Suppressor macrophage treated with lipopolysaccharide for 4 hours (primary cell): ENCODE measurements around the gene AGO3.
A peak's percentile ranks its signal among the peaks of the same experiment; 100 is the strongest.
"Not testable (repeated sequence)": the region's sequence is repeated elsewhere in the genome, so short reads cannot be mapped to it uniquely, and the experiment has no call there.

Experiments used
- DNase-seq: peaks from one replicate; pipeline ENCODE4 v3.0.0-alpha.2; 2020

The AGO3 gene

GRCh38 chr1:36014722-36015220 lies 83.9 kb downstream of the AGO3 start:
- no peak for DNase-seq

- DNase-seq = no peak
These were observed 85.8 kb downstream of the AGO3 start for GRCh38 chr1:36016686-36017085.

- peak; percentile 14 for DNase-seq
These were observed 92.3 kb downstream of the AGO3 start for GRCh38 chr1:36023098-36023769.

GRCh38 chr1:36024024-36024423 lies 93.1 kb downstream of the AGO3 start:
- DNase-seq = not testable (repeated sequence)

GRCh38 chr1:36024847-36025246 lies 93.9 kb downstream of the AGO3 start:
- DNase-seq = no peak

- DNase-seq = no peak
These were observed 96.9 kb downstream of the AGO3 start for GRCh38 chr1:36027766-36028165.

GRCh38 chr1:36031441-36031840 lies 100.5 kb downstream of the AGO3 start:
- DNase-seq = no peak

- peak; percentile 78 for DNase-seq
These were observed 103.8 kb downstream of the AGO3 start for GRCh38 chr1:36034692-36035091.

- DNase-seq = no peak
These were observed 104.2 kb downstream of the AGO3 start for GRCh38 chr1:36035154-36035553.

GRCh38 chr1:36040238-36040637 lies 109.3 kb downstream of the AGO3 start:
- no peak for DNase-seq

GRCh38 chr1:36051821-36052220 lies 120.9 kb downstream of the AGO3 start:
- DNase-seq = peak; percentile 49

- DNase-seq = no peak
These were observed 123.1 kb downstream of the AGO3 start for GRCh38 chr1:36053978-36054377.

GRCh38 chr1:36055706-36056105 lies 124.8 kb downstream of the AGO3 start:
- DNase-seq = peak; percentile 71

- DNase-seq = no peak
These were observed 131.4 kb downstream of the AGO3 start for GRCh38 chr1:36062315-36062714.

- no peak for DNase-seq
These were observed 137.0 kb downstream of the AGO3 start for GRCh38 chr1:36067871-36068270.

GRCh38 chr1:36068866-36069265 lies 138.0 kb downstream of the AGO3 start:
- DNase-seq = no peak

- no peak for DNase-seq
These were observed 139.4 kb downstream of the AGO3 start for GRCh38 chr1:36070349-36070748.

- DNase-seq = no peak
These were observed 146.2 kb downstream of the AGO3 start for GRCh38 chr1:36076979-36077573.

- DNase-seq = no peak
These were observed 149.3 kb downstream of the AGO3 start for GRCh38 chr1:36080236-36080635.

GRCh38 chr1:36080801-36081200 lies 149.9 kb downstream of the AGO3 start:
- no peak for DNase-seq

GRCh38 chr1:36081926-36082485 lies 151.1 kb downstream of the AGO3 start:
- no peak for DNase-seq

GRCh38 chr1:36083219-36083618 lies 152.3 kb downstream of the AGO3 start:
- DNase-seq = no peak

- peak; percentile 23 for DNase-seq
These were observed 153.0 kb downstream of the AGO3 start, which contains the start of gene TEKT2 for GRCh38 chr1:36083635-36084496. Gene TEKT2, plus strand, starts transcription at chr1:36084094. Its CDS starts 828 bp downstream, at chr1:36084922.
